ENCODE measurements around the gene CDKAL1.

The CDKAL1 gene

DNA sequence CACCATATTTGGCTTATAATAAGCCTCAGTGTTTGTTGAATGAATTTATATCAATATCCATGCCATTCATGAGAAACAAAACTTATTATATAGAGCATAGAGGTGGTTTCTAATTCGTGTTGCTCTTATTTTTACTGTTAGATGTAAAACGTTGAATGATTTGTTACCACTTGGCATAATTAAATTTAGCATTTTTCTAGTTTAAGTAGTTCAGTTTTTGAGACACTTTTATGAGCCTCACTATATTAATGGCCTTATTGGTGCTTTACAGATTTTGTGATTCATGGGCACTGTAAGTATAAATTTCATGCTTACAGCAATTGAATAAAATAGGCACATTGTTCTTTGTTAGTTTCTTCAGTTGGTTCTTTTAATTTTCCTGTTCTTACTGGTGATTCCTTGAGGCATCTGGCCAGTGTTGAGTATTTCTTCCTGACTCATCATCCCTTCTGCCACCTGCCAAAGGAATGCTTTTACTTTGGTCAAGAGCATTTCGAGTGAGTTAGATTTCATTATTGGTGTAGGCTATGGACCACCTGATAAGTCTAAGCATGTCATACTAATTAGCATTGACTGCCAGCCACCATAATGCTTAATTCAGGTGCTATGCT, 34.8 kb downstream of the CDKAL1 start:
- H3K27me3 ChIP-seq (replicated peaks), result no peaks in the 10 kb centered on the region
- no peak for DNase-seq
- H3K27ac ChIP-seq, result no peak overlapping the region
- in situ Hi-C loops (cut with HindIII; ENCODE audit: low pct_ligation_motif_present, low sequenced_read_pairs), result no loop called here
- TF ChIP-seq, protein P1, sequence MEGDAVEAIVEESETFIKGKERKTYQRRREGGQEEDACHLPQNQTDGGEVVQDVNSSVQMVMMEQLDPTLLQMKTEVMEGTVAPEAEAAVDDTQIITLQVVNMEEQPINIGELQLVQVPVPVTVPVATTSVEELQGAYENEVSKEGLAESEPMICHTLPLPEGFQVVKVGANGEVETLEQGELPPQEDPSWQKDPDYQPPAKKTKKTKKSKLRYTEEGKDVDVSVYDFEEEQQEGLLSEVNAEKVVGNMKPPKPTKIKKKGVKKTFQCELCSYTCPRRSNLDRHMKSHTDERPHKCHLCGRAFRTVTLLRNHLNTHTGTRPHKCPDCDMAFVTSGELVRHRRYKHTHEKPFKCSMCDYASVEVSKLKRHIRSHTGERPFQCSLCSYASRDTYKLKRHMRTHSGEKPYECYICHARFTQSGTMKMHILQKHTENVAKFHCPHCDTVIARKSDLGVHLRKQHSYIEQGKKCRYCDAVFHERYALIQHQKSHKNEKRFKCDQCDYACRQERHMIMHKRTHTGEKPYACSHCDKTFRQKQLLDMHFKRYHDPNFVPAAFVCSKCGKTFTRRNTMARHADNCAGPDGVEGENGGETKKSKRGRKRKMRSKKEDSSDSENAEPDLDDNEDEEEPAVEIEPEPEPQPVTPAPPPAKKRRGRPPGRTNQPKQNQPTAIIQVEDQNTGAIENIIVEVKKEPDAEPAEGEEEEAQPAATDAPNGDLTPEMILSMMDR (IDR thresholded peaks at IDR 0.05; ENCODE audit: low read depth, low read length, missing control alignments), result no peak
- H3K36me3 ChIP-seq (replicated peaks), result no peaks in the 10 kb centered on the region
- no peak overlapping the region for H3K4me3 ChIP-seq (ENCODE audit: low read depth, low read length)

DNA sequence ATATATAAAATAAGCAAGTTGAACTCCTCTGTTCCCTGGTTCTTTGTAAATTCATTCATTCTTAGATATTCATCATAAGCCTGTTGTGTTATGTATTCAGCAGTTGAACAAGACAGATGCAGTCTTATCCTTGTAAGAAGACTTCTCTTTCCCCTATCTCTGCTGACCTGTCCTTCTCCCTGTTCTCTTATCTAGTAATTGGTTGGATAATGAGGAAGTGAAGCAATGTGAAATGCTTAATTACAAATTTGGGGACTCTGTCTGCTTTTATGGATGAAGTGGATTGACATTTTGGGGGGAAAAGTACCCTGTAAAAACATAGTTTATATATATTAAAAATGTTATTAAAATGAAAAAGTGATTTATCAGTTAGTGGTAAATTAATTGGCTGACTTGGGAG, 37.0 kb downstream of the CDKAL1 start:
- DNase-seq, result no peak
- in situ Hi-C loops (cut with HindIII; ENCODE audit: low pct_ligation_motif_present, low sequenced_read_pairs), result no loop called here
- H3K27ac ChIP-seq, result no peak overlapping the region
- H3K27me3 ChIP-seq (replicated peaks), result no peaks in the 10 kb centered on the region
- H3K36me3 ChIP-seq (replicated peaks), result no peaks in the 10 kb centered on the region
- TF ChIP-seq, protein P1 (IDR thresholded peaks at IDR 0.05; ENCODE audit: low read depth, low read length, missing control alignments), result no peak
- H3K4me3 ChIP-seq (ENCODE audit: low read depth, low read length), result no peak overlapping the region

- in situ Hi-C loops (cut with HindIII; ENCODE audit: low pct_ligation_motif_present, low sequenced_read_pairs), result no loop called here
- DNase-seq, result no peak
- TF ChIP-seq, protein P1 (IDR thresholded peaks at IDR 0.05; ENCODE audit: low read depth, low read length, missing control alignments), result no peak
- no peak overlapping the region for H3K4me3 ChIP-seq (ENCODE audit: low read depth, low read length)
- no peaks in the 10 kb centered on the region for H3K36me3 ChIP-seq (replicated peaks)
- no peak overlapping the region for H3K27ac ChIP-seq
- H3K27me3 ChIP-seq (replicated peaks), result no peaks in the 10 kb centered on the region
Observed at GRCh38 chr6:20572288-20572687, 38.0 kb downstream of the CDKAL1 start.

GRCh38 chr6:20572940-20573339, 38.7 kb downstream of the CDKAL1 start:
- TF ChIP-seq, protein P1 (IDR thresholded peaks at IDR 0.05; ENCODE audit: low read depth, low read length, missing control alignments), result no peak
- in situ Hi-C loops (cut with HindIII; ENCODE audit: low pct_ligation_motif_present, low sequenced_read_pairs), result no loop called here
- peak; percentile 17 for DNase-seq
- Histone ChIP-seq H3K36me3 (replicated peaks) (no peaks in the 10 kb centered on the region), H3K27me3 (replicated peaks) (no peaks in the 10 kb centered on the region), H3K4me3 (ENCODE audit: low read depth, low read length) (no peak overlapping the region), H3K27ac (no peak overlapping the region)

DNA sequence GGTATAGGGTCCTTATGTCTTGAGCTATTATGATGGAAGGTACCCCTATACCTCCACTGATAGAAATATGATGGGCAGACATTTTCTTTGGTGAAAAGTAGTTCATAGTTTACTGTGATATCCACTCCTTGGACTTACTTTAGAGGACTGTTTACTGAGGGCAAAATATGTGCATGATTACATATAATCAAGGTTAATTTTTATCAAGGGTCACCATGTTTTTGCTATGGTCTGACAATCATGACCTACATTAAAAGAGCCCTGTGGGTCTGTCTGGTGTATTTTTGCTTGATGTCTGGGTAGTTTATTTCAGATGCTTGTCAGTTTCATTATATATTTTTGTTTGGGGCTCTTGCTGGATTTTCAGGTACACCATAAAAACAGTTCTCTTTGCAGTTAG, 40.1 kb downstream of the CDKAL1 start:
- H3K36me3 ChIP-seq (replicated peaks), result no peaks in the 10 kb centered on the region
- TF ChIP-seq, protein P1 (IDR thresholded peaks at IDR 0.05; ENCODE audit: low read depth, low read length, missing control alignments), result no peak
- H3K4me3 ChIP-seq (ENCODE audit: low read depth, low read length), result no peak overlapping the region
- H3K27ac ChIP-seq, result no peak overlapping the region
- in situ Hi-C loops (cut with HindIII; ENCODE audit: low pct_ligation_motif_present, low sequenced_read_pairs), result no loop called here
- H3K27me3 ChIP-seq (replicated peaks), result no peaks in the 10 kb centered on the region
- DNase-seq, result no peak

DNA sequence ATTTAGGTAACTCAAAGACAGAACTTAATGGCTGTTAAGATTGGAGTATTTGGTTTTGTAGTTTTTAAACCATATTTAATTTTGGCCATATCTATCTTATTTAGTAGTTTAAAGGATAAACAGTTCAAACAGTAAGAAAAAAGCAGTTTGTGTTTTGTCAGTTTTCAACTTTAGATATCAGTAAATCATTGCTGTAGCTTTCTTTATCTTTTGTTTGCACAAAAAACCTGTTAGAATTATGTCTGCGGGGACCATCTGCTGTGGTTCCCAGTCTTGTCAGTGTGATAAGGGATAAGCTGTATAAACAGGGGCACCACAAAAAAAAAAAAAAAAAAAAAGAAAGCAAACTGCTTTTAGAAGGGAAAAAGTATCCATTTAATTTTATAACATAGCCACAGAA, 40.9 kb downstream of the CDKAL1 start:
- Histone ChIP-seq H3K4me3 (ENCODE audit: low read depth, low read length) (no peak overlapping the region), H3K27me3 (replicated peaks) (no peaks in the 10 kb centered on the region), H3K36me3 (replicated peaks) (no peaks in the 10 kb centered on the region), H3K27ac (no peak overlapping the region)
- TF ChIP-seq, protein P1 (IDR thresholded peaks at IDR 0.05; ENCODE audit: low read depth, low read length, missing control alignments), result no peak
- no peak for DNase-seq
- in situ Hi-C loops (cut with HindIII; ENCODE audit: low pct_ligation_motif_present, low sequenced_read_pairs), result no loop called here

Data from brain microvascular endothelial cell (primary cell).